SJCRH30 (cell line): ENCODE data around the gene NSD2. TPM values are rescaled to one million over a fixed set of nuclear protein-coding genes. Genes with fewer than 3 reads are reported as not detected.

Experiments used
- DNase-seq, 2 experiments: peaks; one replicate each; pipeline ENCODE4 v3.0.0-alpha.2; 2015 to 2020
- H3K27ac ChIP-seq: fragments of 250-450 bp; sonication (Bioruptor Pico); 2 replicates; pipeline ENCODE4 v1.5.1; 2020; ENCODE audit warnings: mild to moderate bottlenecking, moderate library complexity
- H3K27me3 ChIP-seq: fragments of 250-450 bp; sonication (Bioruptor Pico); 2 replicates; pipeline ENCODE4 v1.5.1; 2020; ENCODE audit warnings: mild to moderate bottlenecking, moderate library complexity
- H3K36me3 ChIP-seq: fragments of 250-450 bp; sonication (Bioruptor Pico); 2 replicates; pipeline ENCODE4 v1.5.1; 2020; ENCODE audit warnings: mild to moderate bottlenecking, moderate library complexity
- H3K4me1 ChIP-seq: fragments of 250-450 bp; sonication (Bioruptor Pico); 2 replicates; pipeline ENCODE4 v1.5.1; 2020; ENCODE audit warnings: mild to moderate bottlenecking, moderate library complexity
- H3K4me3 ChIP-seq: fragments of 250-450 bp; sonication (Bioruptor Pico); 2 replicates; pipeline ENCODE4 v1.5.1; 2020; ENCODE audit warnings: mild to moderate bottlenecking, moderate library complexity
- H3K9me3 ChIP-seq: fragments of 250-450 bp; sonication (Bioruptor Pico); replicated peaks from 2 replicates; pipeline ENCODE4 v1.5.1; 2020; ENCODE audit warnings: mild to moderate bottlenecking, moderate library complexity
- total RNA-seq: library from RNA; depleted of rRNA; stranded (reverse); fragments of >200 nt; shearing (Covaris generic); gene quantifications from 2 replicates; pipeline ENCODE4 v1.2.3, GENCODE V29; 2014

The NSD2 gene
- total RNA-seq, 1 experiment from 2014 or later: 138 TPM

- peaks cover 2% of the 10 kb centered on the region; the same call in 1 of the 2 replicates for H3K4me1 ChIP-seq
- H3K27me3 ChIP-seq: peaks cover 3% of the 10 kb centered on the region; the same call in 1 of the 2 replicates
- no peak overlapping the region for H3K27ac ChIP-seq
- no peak for DNase-seq
- no peaks in the 10 kb centered on the region for H3K9me3 ChIP-seq
- no peaks in the 10 kb centered on the region for H3K36me3 ChIP-seq
- no peak overlapping the region for H3K4me3 ChIP-seq
These were observed 2.9 kb upstream of the NSD2 start for GRCh38 chr4:1868293-1868692.

- Histone ChIP-seq H3K9me3 (no peaks in the 10 kb centered on the region), H3K4me1 (peaks cover 2% of the 10 kb centered on the region; the same call in 1 of the 2 replicates), H3K27ac (no peak overlapping the region), H3K36me3 (no peaks in the 10 kb centered on the region), H3K4me3 (no peak overlapping the region), H3K27me3 (peaks cover 3% of the 10 kb centered on the region; the same call in 1 of the 2 replicates)
- no peak for DNase-seq
These were observed 2.3 kb upstream of the NSD2 start for GRCh38 chr4:1868912-1869311.

GRCh38 chr4:1869530-1870327 is 1.5 kb upstream of the NSD2 start:
- peak overlapping the region; percentile 95 for H3K27ac ChIP-seq
- peak overlapping the region; percentile 83 for H3K4me3 ChIP-seq
- peaks cover 2% of the 10 kb centered on the region; the same call in 1 of the 2 replicates for H3K4me1 ChIP-seq
- H3K27me3 ChIP-seq: peaks cover 3% of the 10 kb centered on the region; the same call in 1 of the 2 replicates
- no peaks in the 10 kb centered on the region for H3K9me3 ChIP-seq
- DNase-seq: no peak
- no peaks in the 10 kb centered on the region for H3K36me3 ChIP-seq

- DNase-seq: peak; percentile 81 to 85
These were observed 940 bp upstream of the NSD2 start for GRCh38 chr4:1870328-1870577.

GRCh38 chr4:1871471-1872021 is 353 bp downstream of the NSD2 start:
- no peaks in the 10 kb centered on the region; the same call in 1 of the 2 replicates for H3K27me3 ChIP-seq
- H3K9me3 ChIP-seq: no peaks in the 10 kb centered on the region
- H3K4me3 ChIP-seq: peak overlapping the region; percentile 99
- H3K4me1 ChIP-seq: peaks cover 2% of the 10 kb centered on the region; the same call in 1 of the 2 replicates
- no peaks in the 10 kb centered on the region for H3K36me3 ChIP-seq
- DNase-seq: peak; percentile 46 to 52
- peak overlapping the region; percentile 75; the same call in 1 of the 2 replicates for H3K27ac ChIP-seq

More at GRCh38 chr4:1870328-1870577, 940 bp upstream of the NSD2 start:
- H3K27me3 ChIP-seq: peaks cover 3% of the 10 kb centered on the region; the same call in 1 of the 2 replicates
- H3K36me3 ChIP-seq: no peaks in the 10 kb centered on the region
- peaks cover 2% of the 10 kb centered on the region; the same call in 1 of the 2 replicates for H3K4me1 ChIP-seq
- H3K4me3 ChIP-seq: peak overlapping the region; percentile 83
- no peaks in the 10 kb centered on the region for H3K9me3 ChIP-seq
- H3K27ac ChIP-seq: peak overlapping the region; percentile 95

GRCh38 chr4:1872870-1873269 is 1.7 kb downstream of the NSD2 start:
- H3K4me3 ChIP-seq: peak overlapping the region; percentile 99
- H3K36me3 ChIP-seq: peaks cover 7% of the 10 kb centered on the region; the same call in 1 of the 2 replicates
- no peak overlapping the region for H3K27ac ChIP-seq
- H3K27me3 ChIP-seq: no peaks in the 10 kb centered on the region
- H3K9me3 ChIP-seq: no peaks in the 10 kb centered on the region
- H3K4me1 ChIP-seq: peaks cover 2% of the 10 kb centered on the region; the same call in 1 of the 2 replicates
- DNase-seq: no peak

- no peak overlapping the region for H3K4me3 ChIP-seq
These were observed 2.1 kb downstream of the NSD2 start for GRCh38 chr4:1873291-1873690.

GRCh38 chr4:1873776-1874175 is 2.6 kb downstream of the NSD2 start:
- Histone ChIP-seq H3K36me3 (peaks cover 7% of the 10 kb centered on the region), H3K27ac (no peak overlapping the region), H3K9me3 (no peaks in the 10 kb centered on the region), H3K4me1 (peaks cover 2% of the 10 kb centered on the region; the same call in 1 of the 2 replicates), H3K27me3 (no peaks in the 10 kb centered on the region), H3K4me3 (no peak overlapping the region)
- no peak for DNase-seq

More at GRCh38 chr4:1873291-1873690, 2.1 kb downstream of the NSD2 start:
- H3K27ac ChIP-seq: no peak overlapping the region
- no peak for DNase-seq
- peaks cover 7% of the 10 kb centered on the region; the same call in 1 of the 2 replicates for H3K36me3 ChIP-seq
- H3K9me3 ChIP-seq: no peaks in the 10 kb centered on the region
- H3K27me3 ChIP-seq: no peaks in the 10 kb centered on the region
- peaks cover 2% of the 10 kb centered on the region; the same call in 1 of the 2 replicates for H3K4me1 ChIP-seq

- Histone ChIP-seq H3K9me3 (no peaks in the 10 kb centered on the region), H3K4me1 (peaks cover 2% of the 10 kb centered on the region; the same call in 1 of the 2 replicates), H3K27me3 (no peaks in the 10 kb centered on the region), H3K27ac (no peak overlapping the region), H3K36me3 (peaks cover 10% of the 10 kb centered on the region), H3K4me3 (no peak overlapping the region)
- no peak for DNase-seq
These were observed 3.0 kb downstream of the NSD2 start for GRCh38 chr4:1874201-1874600.

- H3K4me3 ChIP-seq: no peak overlapping the region
- no peak for DNase-seq
- H3K27me3 ChIP-seq: no peaks in the 10 kb centered on the region
- H3K36me3 ChIP-seq: peaks cover 15% of the 10 kb centered on the region
- H3K9me3 ChIP-seq: no peaks in the 10 kb centered on the region
- no peak overlapping the region for H3K27ac ChIP-seq
- no peaks in the 10 kb centered on the region for H3K4me1 ChIP-seq
These were observed 8.3 kb downstream of the NSD2 start for GRCh38 chr4:1879485-1879884.

- H3K4me1 ChIP-seq: no peaks in the 10 kb centered on the region
- no peak for DNase-seq
- no peak overlapping the region for H3K27ac ChIP-seq
- peaks cover 15% of the 10 kb centered on the region for H3K36me3 ChIP-seq
- H3K9me3 ChIP-seq: no peaks in the 10 kb centered on the region
- no peaks in the 10 kb centered on the region for H3K27me3 ChIP-seq
- H3K4me3 ChIP-seq: no peak overlapping the region
These were observed 9.1 kb downstream of the NSD2 start for GRCh38 chr4:1880332-1880731.

- Histone ChIP-seq H3K4me1 (no peaks in the 10 kb centered on the region), H3K36me3 (peaks cover 7% of the 10 kb centered on the region), H3K4me3 (no peak overlapping the region), H3K27ac (no peak overlapping the region), H3K27me3 (no peaks in the 10 kb centered on the region), H3K9me3 (no peaks in the 10 kb centered on the region)
- no peak for DNase-seq
These were observed 11.7 kb downstream of the NSD2 start for GRCh38 chr4:1882850-1883271.

- H3K27ac ChIP-seq: no peak overlapping the region
- H3K4me1 ChIP-seq: no peaks in the 10 kb centered on the region
- H3K27me3 ChIP-seq: no peaks in the 10 kb centered on the region
- H3K9me3 ChIP-seq: no peaks in the 10 kb centered on the region
- H3K36me3 ChIP-seq: peaks cover 7% of the 10 kb centered on the region
- no peak for DNase-seq
- H3K4me3 ChIP-seq: no peak overlapping the region
These were observed 12.4 kb downstream of the NSD2 start for GRCh38 chr4:1883583-1883982.

- Histone ChIP-seq H3K36me3 (peaks cover under 1% of the 10 kb centered on the region), H3K27me3 (no peaks in the 10 kb centered on the region), H3K9me3 (no peaks in the 10 kb centered on the region)
These were observed 14.2 kb downstream of the NSD2 start for GRCh38 chr4:1885414-1885813.

GRCh38 chr4:1887052-1887451 is 15.9 kb downstream of the NSD2 start:
- no peak overlapping the region for H3K27ac ChIP-seq
- H3K36me3 ChIP-seq: peaks cover 3% of the 10 kb centered on the region

More at GRCh38 chr4:1885414-1885813, 14.2 kb downstream of the NSD2 start:
- no peak overlapping the region for H3K4me3 ChIP-seq
- H3K4me1 ChIP-seq: no peaks in the 10 kb centered on the region
- DNase-seq: no peak
- no peak overlapping the region for H3K27ac ChIP-seq

More at GRCh38 chr4:1887052-1887451, 15.9 kb downstream of the NSD2 start:
- no peak for DNase-seq
- H3K4me1 ChIP-seq: no peaks in the 10 kb centered on the region
- H3K27me3 ChIP-seq: no peaks in the 10 kb centered on the region
- H3K4me3 ChIP-seq: no peak overlapping the region
- no peaks in the 10 kb centered on the region for H3K9me3 ChIP-seq
